Spleen (tissue), 11 donors: Measurements from ENCODE around the gene CEP95. TPM values are rescaled to one million over a fixed set of nuclear protein-coding genes. Genes with fewer than 3 reads are reported as not detected.
A peak's percentile ranks its signal among the peaks of the same experiment; 100 is the strongest.

Experiments used
- DNase-seq: peaks from one replicate; pipeline ENCODE4 v3.0.0-alpha.2; 2020
- H3K27ac ChIP-seq, 8 donors: fragments of 200-600 bp; sonication (generic) in 7 of 8; 1 replicate in 4 of 8; 2 replicates in 4 of 8; pipeline versions ENCODE4 v1.5.0 to v1.8.0; 2016 to 2021; ENCODE audit warnings: inconsistent platforms in 4 of 8, mild to moderate bottlenecking in 4 of 8, moderate library complexity in 1 of 8
- H3K27me3 ChIP-seq, 7 donors: fragments of 200-600 bp; sonication (generic) in 6 of 7; replicated peaks in 1 of 7; 1 replicate in 4 of 7; 2 replicates in 3 of 7; pipeline versions ENCODE4 v1.5.0 to v1.8.0; 2016 to 2021; ENCODE audit warnings: inconsistent platforms in 3 of 7, mild to moderate bottlenecking in 1 of 7
- H3K36me3 ChIP-seq, 6 donors: fragments of 200-600 bp; sonication (generic) in 5 of 6; 1 replicate in 4 of 6; 2 replicates in 2 of 6; pipeline versions ENCODE4 v1.5.0 to v1.8.0; 2016 to 2021; ENCODE audit warnings: inconsistent platforms in 2 of 6
- H3K4me1 ChIP-seq, 6 donors: fragments of 200-600 bp; sonication (generic) in 5 of 6; 1 replicate in 3 of 6; 2 replicates in 3 of 6; pipeline versions ENCODE4 v1.5.0 to v1.8.0; 2016 to 2021; ENCODE audit warnings: inconsistent platforms in 3 of 6
- H3K4me3 ChIP-seq, 8 donors: fragments of 200-600 bp; sonication (generic) in 7 of 8; 1 replicate in 4 of 8; 2 replicates in 4 of 8; pipeline versions ENCODE4 v1.5.0 to v1.8.0; 2016 to 2021; ENCODE audit warnings: inconsistent platforms in 4 of 8, mild to moderate bottlenecking in 4 of 8, moderate library complexity in 2 of 8
- H3K9me3 ChIP-seq, 8 donors: fragments of 200-600 bp; sonication (generic) in 7 of 8; 1 replicate in 4 of 8; 2 replicates in 4 of 8; pipeline versions ENCODE4 v1.5.0 to v1.8.0; 2016 to 2021; ENCODE audit warnings: inconsistent platforms in 4 of 8
- POLR2A ChIP-seq, 3 donors: fragments of 450-650 bp; IDR thresholded peaks; one replicate each; pipeline ENCODE4 v1.5.1; 2017; ENCODE audit warnings: antibody characterized with exemption in 3 of 3, mild to moderate bottlenecking in 1 of 3
- POLR2AphosphoS5 ChIP-seq, 3 donors: sonication (generic); formaldehyde crosslinking; IDR thresholded peaks; one replicate each; pipeline ENCODE4 v1.5.1; 2017; ENCODE audit warnings: antibody characterized with exemption in 3 of 3
- WGBS, 5 donors: extraction: QIAGEN DNeasy Blood & Tissue Kit in 3 of 5; methylation state at CpG; one replicate each; pipeline versions ENCODE4 v1.1.5 to v1.1.7; 2013 to 2018; 5-methylcytosine and 5-hydroxymethylcytosine counted together
- intact Hi-C: fragments of 100-400 bp; cut with DNase I; formaldehyde crosslinking; loops from one replicate; pipeline ENCODE4 v1.15.0; 2023; ENCODE audit warnings: low total_unique reads
- polyA plus RNA-seq, 3 donors: library from polyadenylated mRNA; stranded (reverse); fragments of 200-250 nt; gene quantifications; one replicate each; pipeline ENCODE4 v1.2.1, GENCODE V29; 2013
- total RNA-seq, 7 donors: library from RNA; depleted of rRNA in 3 of 7; stranded (reverse); fragments of >200 nt in 3 of 7; fragmentation: NEBNext Ultra II Directional in 4 of 7; extraction: Animal tissue kit (Norgen Biotek cat#: 25700) in 4 of 7; gene quantifications; one replicate each; pipeline versions ENCODE4 v1.1.0 to v1.2.1, GENCODE V29; 2016 to 2021
- TF ChIP-seq, protein P1 (sequence below), 11 experiments: fragments of 200-600 bp in 7 of 11; fragments of 450-650 bp in 4 of 11; sonication (generic) in 4 of 11; IDR thresholded peaks in 8 of 11; conservative IDR thresholded peaks in 3 of 11; 1 replicate in 7 of 11; 2 replicates in 4 of 11; pipeline versions ENCODE4 v1.4.0 to v1.8.0; 2016 to 2021; ENCODE audit warnings: antibody characterized with exemption in 11 of 11, inconsistent platforms in 4 of 11, mild to moderate bottlenecking in 1 of 11
- donor health status: healthy with polysubstance abuse.
- donor health status: DM: no; HTN: no; CAD: no; lungs with moderate emphysema.
- donor health status: DM: no; HTN: no; CAD: no.
- donor health status: Bipolar disorder and iron deficiency.
- donor health status: healthy.
- donor health status: DM: no; HTN: no; CAD: no.
- donor health status: DM: yes; HTN: yes; CAD: no.

Gene CEP95
- total and polyA plus RNA-seq, 10 donors, result 33.5 to 83.9 (median 53.5) TPM

DNA sequence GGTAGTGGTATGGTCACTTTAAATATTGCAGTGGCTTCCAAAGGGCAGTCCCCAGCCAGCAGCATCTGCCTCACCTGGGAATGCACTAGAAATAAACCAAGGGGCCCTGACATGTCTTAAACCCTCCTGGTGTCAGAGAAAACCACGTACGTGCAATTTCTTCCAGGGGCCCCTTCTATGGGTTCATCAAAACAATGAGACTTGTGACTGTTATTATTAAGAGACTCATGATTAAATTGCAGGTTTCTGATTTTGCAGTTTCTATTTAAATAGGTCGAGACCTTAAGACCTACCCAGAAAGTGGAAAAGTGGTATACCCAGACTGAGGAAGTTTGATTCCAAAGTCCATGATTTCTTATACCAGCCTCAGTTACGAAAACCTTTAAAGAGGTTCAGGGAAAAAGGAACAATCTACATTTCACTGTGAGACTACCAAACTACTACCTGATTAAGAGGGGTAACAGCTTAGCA, 9.2 kb upstream of the CEP95 start:
- no peak for DNase-seq
- no peak for TF ChIP-seq POLR2AphosphoS5 (IDR thresholded peaks at IDR 0.05)
- TF ChIP-seq, protein P1, sequence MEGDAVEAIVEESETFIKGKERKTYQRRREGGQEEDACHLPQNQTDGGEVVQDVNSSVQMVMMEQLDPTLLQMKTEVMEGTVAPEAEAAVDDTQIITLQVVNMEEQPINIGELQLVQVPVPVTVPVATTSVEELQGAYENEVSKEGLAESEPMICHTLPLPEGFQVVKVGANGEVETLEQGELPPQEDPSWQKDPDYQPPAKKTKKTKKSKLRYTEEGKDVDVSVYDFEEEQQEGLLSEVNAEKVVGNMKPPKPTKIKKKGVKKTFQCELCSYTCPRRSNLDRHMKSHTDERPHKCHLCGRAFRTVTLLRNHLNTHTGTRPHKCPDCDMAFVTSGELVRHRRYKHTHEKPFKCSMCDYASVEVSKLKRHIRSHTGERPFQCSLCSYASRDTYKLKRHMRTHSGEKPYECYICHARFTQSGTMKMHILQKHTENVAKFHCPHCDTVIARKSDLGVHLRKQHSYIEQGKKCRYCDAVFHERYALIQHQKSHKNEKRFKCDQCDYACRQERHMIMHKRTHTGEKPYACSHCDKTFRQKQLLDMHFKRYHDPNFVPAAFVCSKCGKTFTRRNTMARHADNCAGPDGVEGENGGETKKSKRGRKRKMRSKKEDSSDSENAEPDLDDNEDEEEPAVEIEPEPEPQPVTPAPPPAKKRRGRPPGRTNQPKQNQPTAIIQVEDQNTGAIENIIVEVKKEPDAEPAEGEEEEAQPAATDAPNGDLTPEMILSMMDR (IDR thresholded peaks at IDR 0.05 in 8 of 11, conservative IDR thresholded peaks at IDR 0.05 in 3 of 11), result no peak
- TF ChIP-seq POLR2A (IDR thresholded peaks at IDR 0.05), result no peak
- H3K4me1 ChIP-seq, result peaks cover 30 to 98% (median 84%) of the 10 kb centered on the region in 6 donors
- H3K36me3 ChIP-seq, result peaks cover 3 to 64% (median 50%) of the 10 kb centered on the region in 6 donors
- no peaks in the 10 kb centered on the region for H3K9me3 ChIP-seq
- WGBS, 5 donors, result 37 to 52% (median 41%) methylated on average over 4 of the region's 4 CpGs
- no peaks in the 10 kb centered on the region for H3K27me3 ChIP-seq
- intact Hi-C loops, result loop anchor here (5.0 kb wide), 1 partner anchor 75 kb away; no protein-coding TSS in a partner anchor
- H3K4me3 ChIP-seq, result peak overlapping the region; percentile 57 to 92 (median 78)
- peak overlapping the region; percentile 77 to 94 (median 90) for H3K27ac ChIP-seq

- DNase-seq, result no peak
- intact Hi-C loops, result loop anchor here (5.0 kb wide), 1 partner anchor 76 kb away; no protein-coding TSS in a partner anchor
- Histone ChIP-seq H3K27me3 (no peaks in the 10 kb centered on the region), H3K9me3 (no peaks in the 10 kb centered on the region), H3K27ac (peak overlapping the region in 2 of 8 donors; percentile 12 to 90), H3K4me1 (peaks cover 39 to 98% (median 92%) of the 10 kb centered on the region in 6 donors), H3K4me3 (no peak overlapping the region), H3K36me3 (peaks cover 6 to 64% (median 59%) of the 10 kb centered on the region in 6 donors)
- TF ChIP-seq, protein P1 (IDR thresholded peaks at IDR 0.05 in 8 of 11, conservative IDR thresholded peaks at IDR 0.05 in 3 of 11), result no peak
- TF ChIP-seq POLR2AphosphoS5 (IDR thresholded peaks at IDR 0.05), result peak in 1 of 3 donors; percentile 46
- WGBS, 5 donors, result 70 to 85% (median 74%) methylated on average over 7 of the region's 7 CpGs
Observed at GRCh38 chr17:64498308-64499203, 8.2 kb upstream of the CEP95 start.

DNA sequence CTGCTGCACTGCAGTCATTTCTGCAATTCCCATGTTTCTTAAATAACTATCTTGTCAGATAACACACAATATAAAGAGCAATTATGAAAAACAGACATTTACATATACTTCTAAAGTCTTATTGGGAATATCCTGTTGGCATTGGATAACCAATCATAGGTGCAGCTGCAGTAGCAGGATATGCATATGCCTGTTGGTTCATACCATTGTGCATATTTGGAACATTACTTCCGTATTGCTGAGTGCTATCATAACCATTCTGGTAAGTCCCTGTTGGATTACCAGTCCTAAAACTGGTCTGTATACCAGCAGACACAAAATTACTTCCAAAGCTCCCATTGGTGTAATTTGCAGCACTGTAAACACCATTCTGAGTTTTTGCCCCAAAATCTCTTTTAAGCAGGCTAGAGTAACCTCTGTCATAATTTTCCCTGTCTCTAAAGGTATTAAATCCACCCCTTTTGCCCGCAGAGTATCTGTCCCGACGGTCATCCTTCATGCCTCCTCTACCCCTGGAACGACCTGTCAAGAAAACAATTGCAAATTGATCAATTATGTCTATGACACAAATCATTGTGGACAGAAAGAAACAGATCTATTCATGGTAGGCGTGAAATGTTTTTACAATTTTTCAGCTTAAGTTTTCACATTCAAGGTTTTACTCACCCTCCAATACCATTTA, 6.8 kb upstream of the CEP95 start:
- Histone ChIP-seq H3K27ac (peak overlapping the region in 1 of 8 donors; percentile 5), H3K9me3 (no peaks in the 10 kb centered on the region), H3K4me3 (no peak overlapping the region), H3K4me1 (peaks cover 50 to 98% (median 90%) of the 10 kb centered on the region in 6 donors), H3K36me3 (peaks cover 9 to 77% (median 70%) of the 10 kb centered on the region in 6 donors), H3K27me3 (no peaks in the 10 kb centered on the region)
- no peak for DNase-seq
- 84 to 92% (median 88%) methylated on average over 6 of the region's 6 CpGs for WGBS, 5 donors
- peak in 1 of 3 donors; percentile 40 for TF ChIP-seq POLR2AphosphoS5 (IDR thresholded peaks at IDR 0.05)
- TF ChIP-seq POLR2A (IDR thresholded peaks at IDR 0.05), result no peak
- TF ChIP-seq, protein P1 (IDR thresholded peaks at IDR 0.05 in 8 of 11, conservative IDR thresholded peaks at IDR 0.05 in 3 of 11), result no peak
- intact Hi-C loops, result loop anchor here (5.0 kb wide), 1 partner anchor 78 kb away; no protein-coding TSS in a partner anchor
